T47D (cell line): ENCODE results near the gene MAN2A1.

Source experiments
- DNase-seq, 2 experiments: peaks; one replicate each; pipeline versions ENCODE4 v3.0.0 to v3.0.0-alpha.2; 2011 to 2012; ENCODE audit warnings: low read depth in 1 of 2, low spot score in 1 of 2
- JUND ChIP-seq: IDR thresholded peaks from 2 replicates; pipeline ENCODE4 v1.6.1; 2012; ENCODE audit warnings: low read depth
- in situ Hi-C: cut with HindIII; loops from 2 replicates; pipeline ENCODE4 v1.10.0; 2016; ENCODE audit warnings: low sequenced_read_pairs, low pct_unique_long_range_greater_than_20kb

Gene MAN2A1

DNA sequence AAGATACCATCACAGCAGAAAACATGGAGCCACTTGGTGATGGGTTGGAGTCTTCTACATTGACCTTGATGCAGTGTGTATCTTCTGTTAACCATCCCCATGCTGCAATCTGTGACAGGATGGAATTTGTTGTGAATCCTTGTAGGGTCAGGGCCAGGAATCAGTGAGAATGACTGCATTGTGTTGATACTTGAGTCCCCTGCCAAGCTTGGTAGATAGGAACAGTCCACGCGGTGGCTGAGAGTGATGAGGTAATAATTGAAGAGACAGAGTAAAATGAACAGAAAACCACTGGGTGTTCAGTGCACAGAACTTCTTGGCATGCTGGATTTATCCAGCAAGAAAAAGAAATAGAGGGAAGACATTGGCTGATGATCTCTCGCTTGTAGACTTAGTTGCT is 217.5 kb downstream of the MAN2A1 start:
- in situ Hi-C loops, result no loop called here
- TF ChIP-seq JUND, result no peak
- no peak for DNase-seq

DNA sequence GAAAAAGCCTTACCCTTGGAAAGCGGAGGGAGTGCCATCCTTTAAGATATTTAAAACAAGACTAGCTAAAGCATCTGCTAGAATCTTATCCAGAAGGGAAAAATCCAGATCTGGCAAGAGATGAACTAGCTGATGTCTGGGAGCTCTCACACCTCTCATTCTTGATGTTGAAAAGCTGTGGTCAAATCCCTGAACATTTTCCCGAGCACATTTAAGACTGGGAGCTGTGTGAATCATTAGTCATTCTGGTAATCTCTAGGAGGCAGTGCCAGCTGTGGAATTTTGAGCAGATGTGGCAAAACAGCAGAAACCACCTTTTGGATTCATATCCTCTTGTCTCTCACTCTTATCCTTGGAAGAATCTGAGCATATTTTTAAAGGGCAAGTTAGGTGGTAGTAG is 218.0 kb downstream of the MAN2A1 start:
- DNase-seq, result no peak
- TF ChIP-seq JUND, result no peak
- in situ Hi-C loops, result no loop called here

DNA sequence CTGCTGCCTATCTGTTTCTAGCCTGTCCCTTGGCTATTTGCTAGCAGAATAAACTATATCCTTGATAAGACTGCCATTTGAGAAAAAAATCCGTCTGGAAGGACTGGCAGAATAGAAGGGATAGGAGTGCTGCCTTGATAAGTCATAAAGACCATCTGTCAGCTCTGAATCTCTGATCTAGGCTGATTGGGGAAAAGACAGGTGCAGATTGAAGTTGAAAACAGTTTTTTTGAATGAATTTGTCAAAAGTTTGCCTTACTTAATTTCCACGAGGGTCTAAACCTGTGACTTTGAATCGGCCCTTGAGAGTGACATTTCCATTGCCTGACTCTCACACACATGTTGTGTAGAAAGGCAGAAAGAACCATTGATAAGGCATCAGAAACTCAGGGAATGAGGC is 218.6 kb downstream of the MAN2A1 start:
- TF ChIP-seq JUND, result no peak
- no peak for DNase-seq
- in situ Hi-C loops, result no loop called here

DNA sequence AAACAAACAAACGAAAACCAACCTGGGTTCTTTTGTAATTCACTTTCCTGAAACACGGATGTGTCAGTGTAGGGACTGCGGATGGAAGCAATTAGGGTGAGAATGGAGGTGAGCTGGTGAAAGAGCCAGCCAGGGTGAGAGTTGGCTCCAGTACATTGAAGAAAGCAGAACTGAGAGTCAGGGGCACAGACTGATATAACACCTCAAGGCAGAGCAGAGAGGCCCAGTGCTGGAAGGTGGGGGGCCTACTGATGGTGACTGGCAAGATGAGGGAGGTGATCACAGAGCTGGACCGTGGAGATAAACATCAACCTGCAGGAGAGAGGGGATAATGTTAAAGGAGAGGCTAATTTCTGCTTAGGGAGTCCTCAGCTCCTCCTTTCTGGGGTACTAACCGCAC is 221.1 kb downstream of the MAN2A1 start:
- in situ Hi-C loops, result no loop called here
- TF ChIP-seq JUND, result no peak
- no peak for DNase-seq

DNA sequence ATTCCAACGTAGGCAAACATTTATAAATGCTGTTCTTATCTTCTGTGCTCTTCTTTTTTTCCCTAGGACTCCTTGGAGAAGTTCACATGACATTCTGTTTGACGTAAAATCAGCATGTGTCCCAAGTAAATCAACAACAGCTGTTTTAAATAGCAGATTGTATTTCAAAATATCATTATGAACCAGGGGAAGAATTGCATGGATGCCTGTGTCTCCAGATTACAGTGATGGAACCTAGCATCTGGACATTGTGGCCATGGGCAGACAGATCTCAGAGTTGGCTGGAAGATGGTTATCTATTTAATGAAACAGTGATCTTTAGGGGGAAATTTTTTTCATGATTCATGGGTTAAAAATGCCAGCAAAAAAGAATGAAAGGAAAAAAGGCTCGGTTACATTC is 222.0 kb downstream of the MAN2A1 start:
- in situ Hi-C loops, result no loop called here
- no peak for TF ChIP-seq JUND
- no peak for DNase-seq

DNA sequence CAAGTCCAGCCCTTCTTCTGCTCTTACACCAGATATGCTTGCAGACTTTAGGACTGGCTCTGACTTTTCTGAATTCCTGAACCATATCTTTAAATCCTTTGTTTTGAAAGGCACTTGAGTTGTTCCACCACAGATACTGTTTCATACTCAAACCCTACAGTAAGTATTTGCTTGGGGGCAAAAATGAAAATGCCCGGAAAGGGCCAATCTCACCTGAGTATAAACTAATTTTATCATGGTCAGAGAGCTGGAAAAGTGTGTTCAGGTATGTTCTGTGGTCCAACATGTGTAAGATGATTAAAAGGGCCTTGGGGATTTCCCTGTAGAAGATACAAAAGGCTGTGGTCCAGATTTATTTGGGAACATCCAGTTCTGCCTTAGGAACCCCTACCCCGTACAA is 225.2 kb downstream of the MAN2A1 start:
- TF ChIP-seq JUND, result no peak
- DNase-seq, result no peak
- in situ Hi-C loops, result no loop called here

DNA sequence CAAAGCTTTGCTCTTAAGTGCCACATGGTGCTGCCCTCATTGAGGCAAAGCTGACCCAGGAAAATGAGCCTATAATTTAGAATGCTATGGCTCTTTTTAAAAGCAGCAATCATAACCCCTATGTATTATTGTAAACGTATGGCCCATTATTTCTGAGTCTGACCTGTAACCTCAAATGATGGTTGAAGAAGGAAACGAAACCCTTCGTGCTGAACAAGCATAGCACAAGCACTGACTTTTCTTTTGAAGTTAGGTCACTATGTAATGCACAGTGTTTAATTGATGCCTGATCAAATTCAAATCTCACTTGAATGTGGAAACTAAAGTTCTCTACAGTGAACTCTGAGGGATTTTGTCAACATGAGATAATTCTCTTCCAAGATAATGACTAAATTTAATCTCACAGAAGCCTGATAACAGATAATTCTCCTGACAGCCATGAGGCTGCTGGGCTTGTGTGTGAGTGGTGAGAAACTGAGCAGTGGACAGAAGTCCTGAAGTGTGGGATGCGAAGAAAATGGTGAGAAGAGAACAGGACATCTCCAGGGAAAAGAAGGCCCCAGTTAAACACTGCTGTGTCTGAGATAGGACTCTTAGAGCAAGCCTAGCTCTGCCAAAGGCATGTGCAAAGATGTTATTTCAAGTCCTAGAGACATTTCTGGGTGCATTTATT is 226.9 kb downstream of the MAN2A1 start:
- in situ Hi-C loops, result no loop called here
- TF ChIP-seq JUND, result no peak
- DNase-seq, result no peak
